K562 (cell line): ENCODE data around the gene EYA3.

ENCODE experiments used
- FOXJ3 ChIP-seq: sonication (generic); formaldehyde crosslinking; IDR thresholded peaks from 2 replicates; pipeline ENCODE4 v1.4.0; 2020; ENCODE audit warnings: mild to moderate bottlenecking, missing genetic modification reagents
- FOXK1 ChIP-seq: sonication (generic); formaldehyde crosslinking; IDR thresholded peaks from 2 replicates; pipeline ENCODE4 v1.8.0; 2022; ENCODE audit warnings: missing genetic modification reagents, mild to moderate bottlenecking, borderline replicate concordance
- MCM3 ChIP-seq: fragments of 450-650 bp; IDR thresholded peaks from 2 replicates; pipeline ENCODE4 v1.6.1; 2016
- MGA ChIP-seq: fragments of 450-650 bp; IDR thresholded peaks from 2 replicates; pipeline ENCODE4 v1.6.1; 2016; ENCODE audit warnings: mild to moderate bottlenecking, moderate library complexity
- SRF ChIP-seq, 2 experiments: fragments of 250-450, 450-650 bp in 1 of 2; sonication (Bioruptor Pico) in 1 of 2; sonication (generic) in 1 of 2; formaldehyde crosslinking; IDR thresholded peaks; 2 replicates each; pipeline versions ENCODE4 v1.5.0 to v1.5.1; 2020 to 2022; ENCODE audit warnings: mild to moderate bottlenecking in 1 of 2, missing genetic modification reagents in 1 of 2
- YY1 ChIP-seq, 3 experiments: IDR thresholded peaks; 2 replicates each; pipeline ENCODE4 v1.6.1; 2011; ENCODE audit warnings: low read length in 2 of 3, mild to moderate bottlenecking in 2 of 3, moderate library complexity in 2 of 3, borderline replicate concordance in 1 of 3, control low read depth in 1 of 3, low read depth in 1 of 3; ENCODE audit not compliant: insufficient read depth in 3 of 3, insufficient replicate concordance in 2 of 3, control insufficient read depth in 1 of 3, insufficient read length in 1 of 3; ENCODE audit errors: extremely low read depth in 1 of 3
- ZNF232 ChIP-seq: sonication (generic); formaldehyde crosslinking; IDR thresholded peaks from 2 replicates; pipeline ENCODE4 v1.8.0; 2022; ENCODE audit warnings: mild to moderate bottlenecking, missing genetic modification reagents
- TF ChIP-seq, protein P1 (sequence below), 3 experiments: IDR thresholded peaks in 2 of 3; conservative IDR thresholded peaks in 1 of 3; 2 replicates each; pipeline ENCODE4 v1.5.1; 2011 to 2012; ENCODE audit warnings: low read length in 3 of 3, mild to moderate bottlenecking in 3 of 3, control low read depth in 2 of 3, improper control_type of control experiment in 1 of 3, inconsistent platforms in 1 of 3, low read depth in 1 of 3, mixed read lengths in 1 of 3, moderate library complexity in 1 of 3; ENCODE audit not compliant: insufficient read depth in 2 of 3
- TF ChIP-seq, protein P2 (sequence below), 2 experiments: fragments of 450-650 bp; formaldehyde crosslinking in 1 of 2; IDR thresholded peaks; 2 replicates each; pipeline versions ENCODE4 v1.4.0 to v1.6.1; 2014 to 2020; ENCODE audit warnings: mild to moderate bottlenecking in 2 of 2, borderline replicate concordance in 1 of 2, low read depth in 1 of 2

DNA sequence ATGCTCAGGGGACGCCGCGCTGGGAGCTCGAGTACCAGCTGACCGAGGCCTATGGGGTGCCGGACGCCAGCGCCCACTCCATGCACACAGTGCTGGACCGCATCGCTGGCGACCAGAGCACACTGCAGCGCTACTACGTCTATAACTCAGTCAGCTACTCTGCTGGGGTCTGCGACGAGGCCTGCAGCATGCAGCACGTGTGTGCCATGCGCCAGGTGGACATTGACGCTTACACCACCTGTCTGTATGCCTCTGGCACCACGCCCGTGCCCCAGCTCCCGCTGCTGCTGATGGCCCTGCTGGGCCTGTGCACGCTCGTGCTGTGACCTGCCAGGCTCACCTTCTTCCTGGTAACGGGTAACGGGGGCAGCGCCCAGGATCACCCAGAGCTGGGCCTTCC lies 129.9 kb downstream of the EYA3 start:
- no peak for TF ChIP-seq MCM3
- no peak for TF ChIP-seq MGA
- no peak for TF ChIP-seq SRF (CRISPR knock-in tag; IDR thresholded peaks at IDR 0.05)
- TF ChIP-seq, protein P1, sequence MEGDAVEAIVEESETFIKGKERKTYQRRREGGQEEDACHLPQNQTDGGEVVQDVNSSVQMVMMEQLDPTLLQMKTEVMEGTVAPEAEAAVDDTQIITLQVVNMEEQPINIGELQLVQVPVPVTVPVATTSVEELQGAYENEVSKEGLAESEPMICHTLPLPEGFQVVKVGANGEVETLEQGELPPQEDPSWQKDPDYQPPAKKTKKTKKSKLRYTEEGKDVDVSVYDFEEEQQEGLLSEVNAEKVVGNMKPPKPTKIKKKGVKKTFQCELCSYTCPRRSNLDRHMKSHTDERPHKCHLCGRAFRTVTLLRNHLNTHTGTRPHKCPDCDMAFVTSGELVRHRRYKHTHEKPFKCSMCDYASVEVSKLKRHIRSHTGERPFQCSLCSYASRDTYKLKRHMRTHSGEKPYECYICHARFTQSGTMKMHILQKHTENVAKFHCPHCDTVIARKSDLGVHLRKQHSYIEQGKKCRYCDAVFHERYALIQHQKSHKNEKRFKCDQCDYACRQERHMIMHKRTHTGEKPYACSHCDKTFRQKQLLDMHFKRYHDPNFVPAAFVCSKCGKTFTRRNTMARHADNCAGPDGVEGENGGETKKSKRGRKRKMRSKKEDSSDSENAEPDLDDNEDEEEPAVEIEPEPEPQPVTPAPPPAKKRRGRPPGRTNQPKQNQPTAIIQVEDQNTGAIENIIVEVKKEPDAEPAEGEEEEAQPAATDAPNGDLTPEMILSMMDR (IDR thresholded peaks at IDR 0.05 in 2 of 3, conservative IDR thresholded peaks at IDR 0.05 in 1 of 3; ENCODE audit: insufficient read depth in 2 of 3, low read depth in 1 of 3, low read length in 3 of 3), result no peak
- no peak for TF ChIP-seq FOXK1 (CRISPR knock-in tag)
- TF ChIP-seq YY1 (IDR thresholded peaks at IDR 0.05; ENCODE audit: borderline replicate concordance in 1 of 3, control insufficient read depth in 1 of 3, extremely low read depth in 1 of 3, insufficient read depth in 3 of 3, insufficient read length in 1 of 3, insufficient replicate concordance in 2 of 3, low read depth in 1 of 3, low read length in 2 of 3), result no peak
- TF ChIP-seq, protein P2, sequence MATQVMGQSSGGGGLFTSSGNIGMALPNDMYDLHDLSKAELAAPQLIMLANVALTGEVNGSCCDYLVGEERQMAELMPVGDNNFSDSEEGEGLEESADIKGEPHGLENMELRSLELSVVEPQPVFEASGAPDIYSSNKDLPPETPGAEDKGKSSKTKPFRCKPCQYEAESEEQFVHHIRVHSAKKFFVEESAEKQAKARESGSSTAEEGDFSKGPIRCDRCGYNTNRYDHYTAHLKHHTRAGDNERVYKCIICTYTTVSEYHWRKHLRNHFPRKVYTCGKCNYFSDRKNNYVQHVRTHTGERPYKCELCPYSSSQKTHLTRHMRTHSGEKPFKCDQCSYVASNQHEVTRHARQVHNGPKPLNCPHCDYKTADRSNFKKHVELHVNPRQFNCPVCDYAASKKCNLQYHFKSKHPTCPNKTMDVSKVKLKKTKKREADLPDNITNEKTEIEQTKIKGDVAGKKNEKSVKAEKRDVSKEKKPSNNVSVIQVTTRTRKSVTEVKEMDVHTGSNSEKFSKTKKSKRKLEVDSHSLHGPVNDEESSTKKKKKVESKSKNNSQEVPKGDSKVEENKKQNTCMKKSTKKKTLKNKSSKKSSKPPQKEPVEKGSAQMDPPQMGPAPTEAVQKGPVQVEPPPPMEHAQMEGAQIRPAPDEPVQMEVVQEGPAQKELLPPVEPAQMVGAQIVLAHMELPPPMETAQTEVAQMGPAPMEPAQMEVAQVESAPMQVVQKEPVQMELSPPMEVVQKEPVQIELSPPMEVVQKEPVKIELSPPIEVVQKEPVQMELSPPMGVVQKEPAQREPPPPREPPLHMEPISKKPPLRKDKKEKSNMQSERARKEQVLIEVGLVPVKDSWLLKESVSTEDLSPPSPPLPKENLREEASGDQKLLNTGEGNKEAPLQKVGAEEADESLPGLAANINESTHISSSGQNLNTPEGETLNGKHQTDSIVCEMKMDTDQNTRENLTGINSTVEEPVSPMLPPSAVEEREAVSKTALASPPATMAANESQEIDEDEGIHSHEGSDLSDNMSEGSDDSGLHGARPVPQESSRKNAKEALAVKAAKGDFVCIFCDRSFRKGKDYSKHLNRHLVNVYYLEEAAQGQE (IDR thresholded peaks at IDR 0.05; ENCODE audit: borderline replicate concordance), result no peak
- TF ChIP-seq, protein P2 (CRISPR knock-in tag; IDR thresholded peaks at IDR 0.05; ENCODE audit: low read depth), result no peak
- TF ChIP-seq ZNF232, result no peak
- no peak for TF ChIP-seq FOXJ3
